Neuronal stem cell (in vitro differentiated cells): ENCODE data around the gene TMEM263.

Experiments used
- DNase-seq: peaks from one replicate; pipeline ENCODE4 v3.0.0-alpha.2; 2013; ENCODE audit warnings: low spot score
- H2AFZ ChIP-seq: one replicate; pipeline ENCODE4 v1.6.1; 2013; ENCODE audit warnings: mild to moderate bottlenecking, low read length, inconsistent platforms
- H2AK5ac ChIP-seq: 2 replicates; pipeline ENCODE4 v1.6.1; 2013; ENCODE audit warnings: low read depth, mild to moderate bottlenecking, inconsistent platforms, low read length, moderate library complexity, mixed read lengths
- H2BK120ac ChIP-seq: 2 replicates; pipeline ENCODE4 v1.6.1; 2013; ENCODE audit warnings: low read depth, mild to moderate bottlenecking, inconsistent platforms, low read length, moderate library complexity, mixed read lengths
- H2BK12ac ChIP-seq: one replicate; pipeline ENCODE4 v1.6.1; 2013; ENCODE audit warnings: low read length, inconsistent platforms
- H2BK15ac ChIP-seq: 2 replicates; pipeline ENCODE4 v1.6.1; 2013; ENCODE audit warnings: mild to moderate bottlenecking, low read length, inconsistent platforms, mixed read lengths
- H2BK5ac ChIP-seq: one replicate; pipeline ENCODE4 v1.6.1; 2013; ENCODE audit warnings: inconsistent platforms, mild to moderate bottlenecking, low read length, moderate library complexity
- H3K14ac ChIP-seq: one replicate; pipeline ENCODE4 v1.6.1; 2013; ENCODE audit warnings: low read length, inconsistent platforms
- H3K18ac ChIP-seq: 2 replicates; pipeline ENCODE4 v1.6.1; 2013; ENCODE audit warnings: low read length, inconsistent platforms
- H3K23ac ChIP-seq: 2 replicates; pipeline ENCODE4 v1.6.1; 2013; ENCODE audit warnings: low read depth, mild to moderate bottlenecking, mixed read lengths, low read length, inconsistent platforms; ENCODE audit not compliant: poor library complexity
- H3K27ac ChIP-seq: replicated peaks from 3 replicates; pipeline ENCODE4 v1.5.1; 2013; ENCODE audit warnings: low read length, inconsistent platforms
- H3K27me3 ChIP-seq, 3 experiments: 2 replicates each; pipeline ENCODE4 v1.6.1; 2013; ENCODE audit warnings: low read length in 3 of 3, mild to moderate bottlenecking in 2 of 3, inconsistent platforms in 1 of 3, low read depth in 1 of 3, mixed read lengths in 1 of 3, moderate library complexity in 1 of 3; ENCODE audit not compliant: control insufficient read depth in 3 of 3, insufficient read depth in 3 of 3
- H3K36me3 ChIP-seq, 2 donors: replicated peaks in 1 of 2; 2 replicates each; pipeline ENCODE4 v1.6.1; 2013; ENCODE audit warnings: low read length in 2 of 2; ENCODE audit not compliant: control insufficient read depth in 2 of 2, insufficient read depth in 2 of 2
- H3K4ac ChIP-seq: 2 replicates; pipeline ENCODE4 v1.6.1; 2013; ENCODE audit warnings: inconsistent platforms, mild to moderate bottlenecking, low read length, moderate library complexity
- H3K4me1 ChIP-seq, 2 donors: 1 replicate in 1 of 2; 2 replicates in 1 of 2; pipeline ENCODE4 v1.6.1; 2013; ENCODE audit warnings: low read length in 2 of 2, low read depth in 1 of 2; ENCODE audit not compliant: control insufficient read depth in 2 of 2, insufficient read depth in 1 of 2
- H3K4me2 ChIP-seq: one replicate; pipeline ENCODE4 v1.6.1; 2013; ENCODE audit warnings: mild to moderate bottlenecking, low read length, inconsistent platforms; ENCODE audit not compliant: insufficient read depth, poor library complexity, severe bottlenecking
- H3K4me3 ChIP-seq, 2 donors: 2 replicates each; pipeline ENCODE4 v1.5.1; 2013; ENCODE audit warnings: low read length in 2 of 2, mild to moderate bottlenecking in 2 of 2, inconsistent platforms in 1 of 2, moderate library complexity in 1 of 2
- H3K79me1 ChIP-seq: one replicate; pipeline ENCODE4 v1.6.1; 2013; ENCODE audit warnings: low read depth, mild to moderate bottlenecking, inconsistent platforms, low read length, moderate library complexity
- H3K9ac ChIP-seq: one replicate; pipeline ENCODE4 v1.6.1; 2013; ENCODE audit warnings: mild to moderate bottlenecking, low read depth, low read length, inconsistent platforms; ENCODE audit not compliant: poor library complexity
- H3K9me3 ChIP-seq, 2 donors: replicated peaks in 1 of 2; 2 replicates each; pipeline versions ENCODE3 to v1.6.1; 2013; ENCODE audit warnings: low read length in 2 of 2, mild to moderate bottlenecking in 2 of 2, inconsistent platforms in 1 of 2, low read depth in 1 of 2, mixed read lengths in 1 of 2, moderate library complexity in 1 of 2; ENCODE audit not compliant: control insufficient read depth in 2 of 2, insufficient read depth in 1 of 2
- H4K8ac ChIP-seq: one replicate; pipeline ENCODE4 v1.6.1; 2013; ENCODE audit warnings: low read depth, mild to moderate bottlenecking, inconsistent platforms, low read length, moderate library complexity
- H4K91ac ChIP-seq: one replicate; pipeline ENCODE4 v1.6.1; 2013; ENCODE audit warnings: low read length, low read depth, mild to moderate bottlenecking, inconsistent platforms; ENCODE audit not compliant: poor library complexity
- WGBS, 2 donors: extraction: QIAGEN DNeasy Blood & Tissue Kit; methylation state at CpG; one replicate each; pipeline ENCODE4 v1.1.7; 2013; ENCODE audit warnings: missing lambda C conversion rate in 2 of 2, mixed read lengths in 1 of 2; ENCODE audit not compliant: insufficient read length in 2 of 2, insufficient replicate concordance in 1 of 2; ENCODE audit errors: extremely low coverage in 2 of 2; 5-methylcytosine and 5-hydroxymethylcytosine counted together

TMEM263 gene

GRCh38 chr12:106908561-106908960, 47.1 kb upstream of the TMEM263 start:
- no CpG with 5 or more reads among the region's 3 CpGs for WGBS, 2 donors
- H2BK5ac ChIP-seq, result no peak overlapping the region

GRCh38 chr12:106910202-106910601, 45.5 kb upstream of the TMEM263 start:
- Histone ChIP-seq H2AFZ (no peak overlapping the region), H2BK120ac (no peak overlapping the region), H2AK5ac (no peak overlapping the region), H3K23ac (no peak overlapping the region), H3K9me3 (no peaks in the 10 kb centered on the region), H3K18ac (no peak overlapping the region), H4K8ac (no peak overlapping the region), H3K4me2 (no peak overlapping the region), H2BK5ac (no peak overlapping the region), H3K9ac (no peak overlapping the region), H2BK15ac (no peak overlapping the region), H3K36me3 (no peaks in the 10 kb centered on the region), H3K27me3 (no peaks in the 10 kb centered on the region), H2BK12ac (no peak overlapping the region), H3K4me3 (no peak overlapping the region), H3K4me1 (peaks cover 0 to 5% of the 10 kb centered on the region in 2 donors), H3K27ac (no peak overlapping the region), H3K4ac (no peak overlapping the region), H3K79me1 (no peaks in the 10 kb centered on the region), H3K14ac (no peak overlapping the region), H4K91ac (no peak overlapping the region)
- no CpG with 5 or more reads among the region's 1 CpG for WGBS, 2 donors
- DNase-seq, result no peak

More at GRCh38 chr12:106908561-106908960, 47.1 kb upstream of the TMEM263 start:
- no peaks in the 10 kb centered on the region for H3K36me3 ChIP-seq
- no peak overlapping the region for H4K8ac ChIP-seq
- H3K14ac ChIP-seq, result no peak overlapping the region
- no peak overlapping the region for H2BK12ac ChIP-seq
- no peak overlapping the region for H3K4ac ChIP-seq
- no peaks in the 10 kb centered on the region for H3K9me3 ChIP-seq
- H3K4me2 ChIP-seq, result no peak overlapping the region
- H3K79me1 ChIP-seq, result no peaks in the 10 kb centered on the region
- H2AFZ ChIP-seq, result no peak overlapping the region
- peaks cover 2 to 5% of the 10 kb centered on the region in 2 donors for H3K4me1 ChIP-seq
- H3K23ac ChIP-seq, result no peak overlapping the region
- no peak overlapping the region for H3K27ac ChIP-seq
- H2BK120ac ChIP-seq, result no peak overlapping the region
- no peaks in the 10 kb centered on the region for H3K27me3 ChIP-seq
- H2AK5ac ChIP-seq, result no peak overlapping the region
- H3K9ac ChIP-seq, result no peak overlapping the region
- no peak overlapping the region for H3K18ac ChIP-seq
- H3K4me3 ChIP-seq, result no peak overlapping the region
- no peak for DNase-seq
- H4K91ac ChIP-seq, result no peak overlapping the region
- no peak overlapping the region for H2BK15ac ChIP-seq

- Histone ChIP-seq H2BK12ac (no peak overlapping the region), H2BK5ac (no peak overlapping the region), H3K4me1 (peaks cover 0 to 5% of the 10 kb centered on the region in 2 donors), H2AK5ac (no peak overlapping the region), H2BK15ac (no peak overlapping the region), H3K27ac (no peak overlapping the region), H4K8ac (no peak overlapping the region), H3K9ac (no peak overlapping the region), H3K79me1 (no peaks in the 10 kb centered on the region), H3K4me3 (no peak overlapping the region), H4K91ac (no peak overlapping the region), H3K23ac (no peak overlapping the region), H3K27me3 (no peaks in the 10 kb centered on the region), H3K18ac (no peak overlapping the region), H3K36me3 (no peaks in the 10 kb centered on the region), H2AFZ (no peak overlapping the region), H3K4ac (no peak overlapping the region), H2BK120ac (no peak overlapping the region), H3K9me3 (no peaks in the 10 kb centered on the region), H3K14ac (no peak overlapping the region), H3K4me2 (no peak overlapping the region)
- no peak for DNase-seq
- no CpG with 5 or more reads among the region's 6 CpGs for WGBS, 2 donors
Measured at GRCh38 chr12:106911581-106911980, 44.1 kb upstream of the TMEM263 start.

- Histone ChIP-seq H3K4me3 (peak overlapping the region in 1 of 2 donors; percentile 34), H3K14ac (no peak overlapping the region), H3K36me3 (no peaks in the 10 kb centered on the region), H2AFZ (peak overlapping the region; percentile 25), H3K4me2 (no peak overlapping the region), H3K4me1 (peaks cover 7 to 8% of the 10 kb centered on the region in 2 donors), H3K9me3 (no peaks in the 10 kb centered on the region), H3K27me3 (no peaks in the 10 kb centered on the region), H3K18ac (peak overlapping the region; percentile 77), H2BK120ac (no peak overlapping the region), H3K27ac (no peak overlapping the region), H3K79me1 (no peaks in the 10 kb centered on the region), H2AK5ac (peak overlapping the region; percentile 77), H2BK12ac (no peak overlapping the region), H4K8ac (peak overlapping the region; percentile 68), H2BK15ac (no peak overlapping the region), H3K4ac (no peak overlapping the region), H3K9ac (no peak overlapping the region), H4K91ac (no peak overlapping the region), H2BK5ac (no peak overlapping the region), H3K23ac (peak overlapping the region; percentile 19)
- no CpG with 5 or more reads among the region's 10 CpGs for WGBS, 2 donors
- no peak for DNase-seq
Measured at GRCh38 chr12:106913456-106913855, 42.3 kb upstream of the TMEM263 start.
